K562 (cell line): ENCODE data around the gene RPRD1B. TPM values are rescaled to one million over a fixed set of nuclear protein-coding genes. Genes with fewer than 3 reads are reported as not detected.

Source experiments
- BDP1 ChIP-seq: IDR thresholded peaks from 3 replicates; pipeline ENCODE4 v1.6.1; 2011; ENCODE audit not compliant: insufficient read length, insufficient read depth
- E2F4 ChIP-seq: sonication (generic); formaldehyde crosslinking; IDR thresholded peaks from 2 replicates; pipeline ENCODE4 v1.8.0; 2022; ENCODE audit warnings: mild to moderate bottlenecking, low read depth, missing genetic modification reagents
- MAFF ChIP-seq: IDR thresholded peaks from 2 replicates; pipeline ENCODE4 v1.6.1; 2012; ENCODE audit warnings: low read length, improper control_type of control experiment
- MYBL2 ChIP-seq, 2 experiments: fragments of 450-650 bp in 1 of 2; sonication (generic) in 1 of 2; formaldehyde crosslinking in 1 of 2; IDR thresholded peaks; 2 replicates each; pipeline versions ENCODE4 v1.6.1 to v1.8.1; 2017 to 2022; ENCODE audit warnings: borderline replicate concordance in 1 of 2, inconsistent platforms in 1 of 2, low read depth in 1 of 2, mild to moderate bottlenecking in 1 of 2, missing genetic modification reagents in 1 of 2, moderate library complexity in 1 of 2
- NUFIP1 ChIP-seq: fragments of 450-650 bp; IDR thresholded peaks from 2 replicates; pipeline ENCODE4 v1.6.1; 2018; ENCODE audit not compliant: partially characterized antibody
- PBX2 ChIP-seq, 2 experiments: IDR thresholded peaks in 1 of 2; conservative IDR thresholded peaks in 1 of 2; 2 replicates each; pipeline ENCODE4 v1.6.1; 2016; ENCODE audit warnings: low read depth in 2 of 2, mild to moderate bottlenecking in 1 of 2, missing compliant biosample characterization in 1 of 2, missing genetic modification characterization in 1 of 2, moderate library complexity in 1 of 2
- PRPF4 ChIP-seq: fragments of 200-400 bp; formaldehyde crosslinking; IDR thresholded peaks from one replicate; pipeline ENCODE4 v1.6.1; 2017; ENCODE audit warnings: low read length, low read depth, mild to moderate bottlenecking; ENCODE audit not compliant: insufficient read depth, poor library complexity, severe bottlenecking
- SAFB2 ChIP-seq: fragments of 200-400 bp; formaldehyde crosslinking; IDR thresholded peaks from 2 replicates; pipeline ENCODE4 v1.6.1; 2018; ENCODE audit warnings: borderline replicate concordance, low read length, low read depth, moderate library complexity; ENCODE audit not compliant: severe bottlenecking
- SRSF3 ChIP-seq: fragments of 200-400 bp; formaldehyde crosslinking; IDR thresholded peaks from 2 replicates; pipeline ENCODE4 v1.6.1; 2016; ENCODE audit warnings: mild to moderate bottlenecking, low read length, moderate library complexity; ENCODE audit not compliant: insufficient read depth
- STAT6 ChIP-seq: sonication (generic); formaldehyde crosslinking; IDR thresholded peaks from 2 replicates; pipeline ENCODE4 v1.8.1; 2023; ENCODE audit warnings: mild to moderate bottlenecking, missing genetic modification reagents
- TBL1XR1 ChIP-seq, 2 experiments: IDR thresholded peaks; 2 replicates each; pipeline ENCODE4 v1.6.1; 2012; ENCODE audit warnings: improper control_type of control experiment in 2 of 2, low read length in 2 of 2, mild to moderate bottlenecking in 1 of 2
- THAP12 ChIP-seq: fragments of 250-450 bp; sonication (Bioruptor Pico); IDR thresholded peaks from 2 replicates; pipeline ENCODE4 v1.9.0; 2021; ENCODE audit warnings: mild to moderate bottlenecking, inconsistent platforms
- ZBED1 ChIP-seq: IDR thresholded peaks from 2 replicates; pipeline ENCODE4 v1.6.1; 2014
- ZFP36 ChIP-seq: fragments of 150-350 bp; IDR thresholded peaks from 2 replicates; pipeline ENCODE4 v1.6.1; 2018; ENCODE audit warnings: low read length, low read depth; ENCODE audit not compliant: partially characterized antibody
- ZKSCAN3 ChIP-seq: fragments of 250-450 bp; sonication (Bioruptor Pico); IDR thresholded peaks from 2 replicates; pipeline ENCODE4 v1.4.0; 2020
- ZNF561 ChIP-seq: fragments of 450-650 bp; formaldehyde crosslinking; conservative IDR thresholded peaks from 2 replicates; pipeline ENCODE4 v1.4.0; 2020; ENCODE audit warnings: mild to moderate bottlenecking, moderate library complexity
- ZNF707 ChIP-seq: fragments of 250-450 bp; sonication (Bioruptor Pico); conservative IDR thresholded peaks from 2 replicates; pipeline ENCODE4 v1.8.0; 2022; ENCODE audit warnings: inconsistent platforms, mild to moderate bottlenecking, moderate library complexity
- polyA plus RNA-seq, 8 experiments: library from polyadenylated mRNA; depleted of rRNA in 4 of 8; stranded (reverse) in 5 of 8; unstranded in 3 of 8; fragments of >200 nt; fragmentation: Nextera tagmentation in 2 of 8; fragmentation: Illumina TruSeq in 1 of 8; extraction: Ambion mirVana in 2 of 8; extraction: Trizol in 1 of 8; gene quantifications; 2 replicates each; pipeline versions ENCODE4 v1.2.1 to v1.2.3, GENCODE V29; 2011 to 2014; ENCODE audit warnings: inconsistent platforms in 1 of 8, missing spikeins in 1 of 8
- total RNA-seq, 7 experiments: library from RNA; depleted of rRNA in 6 of 7; stranded (reverse); fragments of >200 nt in 6 of 7; fragmentation: Illumina TruSeq in 2 of 7; extraction: Trizol in 2 of 7; gene quantifications; 2 replicates each; pipeline versions ENCODE4 v1.2.1 to v1.2.3, GENCODE V29; 2011 to 2021; ENCODE audit warnings: low replicate concordance in 1 of 7

The RPRD1B gene
- total and polyA plus RNA-seq, 9 of the 15 experiments (the other 6 are each of a cell fraction or from before 2014, with no cell fraction given) = 5.5 to 43.0 (median 24.4) TPM

GRCh38 chr20:38109591-38110524 is 76.3 kb downstream of the RPRD1B start (continued):
- TF ChIP-seq E2F4 (no peak), ZKSCAN3 (no peak), MAFF (peak; percentile 14; the same call in 1 of the 2 replicates), ZNF707 (no peak), NUFIP1 (no peak), BDP1 (no peak), SRSF3 (no peak), ZNF561 (CRISPR knock-in tag) (no peak), PBX2 (CRISPR knock-in tag; IDR thresholded peaks at IDR 0.05; ENCODE audit: low read depth) (no peak), PBX2 (tag; conservative IDR thresholded peaks at IDR 0.05; ENCODE audit: low read depth) (peak; percentile 97), THAP12 (no peak), MYBL2 (IDR thresholded peaks at IDR 0.05; ENCODE audit: low read depth) (no peak), MYBL2 (CRISPR knock-in tag; IDR thresholded peaks at IDR 0.05; ENCODE audit: borderline replicate concordance) (no peak), TBL1XR1 (IDR thresholded peaks at IDR 0.05; ENCODE audit: low read length in 2 of 2) (peak in 1 of 2 experiments; percentile 3; a peak in 1 of 4 replicates), SAFB2 (no peak), ZFP36 (no peak), PRPF4 (no peak), STAT6 (CRISPR knock-in tag) (no peak), ZBED1 (no peak)
